Testis (tissue), 3 donors: ENCODE measurements around the gene PAGR1. TPM values are rescaled to one million over a fixed set of nuclear protein-coding genes. Genes with fewer than 3 reads are reported as not detected.

Experiments used
- DNase-seq: peaks from one replicate; pipeline ENCODE4 v3.0.0-alpha.2; 2019
- H3K27ac ChIP-seq, 2 donors: fragments of 200-600 bp; sonication (generic); one replicate each; pipeline ENCODE4 v1.5.1; 2019
- H3K27me3 ChIP-seq: fragments of 200-600 bp; sonication (generic); one replicate; pipeline ENCODE4 v1.5.1; 2019
- H3K36me3 ChIP-seq: fragments of 200-600 bp; sonication (generic); one replicate; pipeline ENCODE4 v1.5.1; 2017; ENCODE audit warnings: low read depth; ENCODE audit errors: missing control alignments
- H3K4me1 ChIP-seq: fragments of 200-600 bp; sonication (generic); one replicate; pipeline ENCODE4 v1.5.1; 2019
- H3K4me3 ChIP-seq, 2 donors: fragments of 200-600 bp; sonication (generic); one replicate each; pipeline ENCODE4 v1.5.1; 2017 to 2019
- H3K9me3 ChIP-seq: fragments of 200-600 bp; sonication (generic); one replicate; pipeline ENCODE4 v1.5.1; 2017
- POLR2A ChIP-seq: fragments of 450-650 bp; IDR thresholded peaks from one replicate; pipeline ENCODE4 v1.6.1; 2017; ENCODE audit warnings: antibody characterized with exemption, mild to moderate bottlenecking, moderate library complexity
- WGBS, 2 donors: methylation state at CpG; one replicate each; pipeline ENCODE4 v1.1.5; 2018; 5-methylcytosine and 5-hydroxymethylcytosine counted together
- intact Hi-C: fragments of 100-400 bp; cut with DNase I; formaldehyde crosslinking; loops from one replicate; pipeline ENCODE4 v1.15.1; 2023; ENCODE audit warnings: low total_unique reads
- polyA plus RNA-seq: library from polyadenylated mRNA; stranded (reverse); fragments of 350-450 nt; fragmentation: Illumina TruSeq; extraction: RNeasy Lipid Tissue Mini Kit (QIAGEN cat#74804); gene quantifications from one replicate; pipeline ENCODE4 v1.2.3, GENCODE V29; 2014; ENCODE audit warnings: low read depth, low replicate concordance; ENCODE audit not compliant: insufficient read depth
- total RNA-seq, 2 donors: library from RNA; depleted of rRNA; stranded (reverse); fragments of >200 nt; gene quantifications; one replicate each; pipeline ENCODE4 v1.2.3, GENCODE V29; 2016
- TF ChIP-seq, protein P1 (sequence below), 3 experiments: fragments of 450-650 bp in 2 of 3; fragments of 200-600 bp in 1 of 3; sonication (generic) in 1 of 3; IDR thresholded peaks; one replicate each; pipeline ENCODE4 v1.5.1; 2016 to 2019; ENCODE audit warnings: antibody characterized with exemption in 3 of 3, mild to moderate bottlenecking in 2 of 3, moderate library complexity in 1 of 3

Gene PAGR1
- total and polyA plus RNA-seq, 3 donors from 2014 or later, result 36.1 to 68.4 (median 53.0) TPM

DNA sequence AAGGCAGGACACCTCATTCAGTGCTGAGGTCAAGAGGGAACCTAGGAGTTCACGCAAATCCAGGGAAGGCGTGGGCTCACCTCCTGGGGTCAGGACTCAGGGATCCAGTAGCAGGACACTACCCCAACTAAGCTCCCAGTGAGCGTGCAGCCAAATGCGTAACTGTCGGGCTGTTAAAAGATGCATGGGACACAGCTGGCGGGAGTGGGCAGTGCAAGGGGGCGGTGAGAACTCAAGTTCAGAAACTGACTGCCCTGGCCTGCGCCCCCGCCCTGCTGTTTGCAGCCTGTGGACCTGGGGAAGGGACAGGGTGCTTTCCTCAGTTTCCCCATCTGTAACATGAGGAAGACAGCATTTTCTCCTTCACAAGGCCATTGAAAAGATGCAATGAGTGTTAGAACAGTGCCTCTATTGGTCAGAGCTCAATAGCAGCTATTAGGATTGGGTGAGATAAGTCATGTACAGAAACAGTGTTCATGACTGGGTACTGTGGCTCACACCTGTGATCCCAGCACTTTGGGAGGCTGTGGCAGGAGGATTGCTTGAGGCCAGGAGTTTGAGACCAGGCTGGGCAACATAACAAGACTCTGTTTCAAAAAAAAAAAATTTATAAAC, 26.9 kb downstream of the PAGR1 start:
- Histone ChIP-seq H3K4me3 (no peak overlapping the region), H3K27me3 (no peaks in the 10 kb centered on the region), H3K4me1 (peaks cover 19% of the 10 kb centered on the region), H3K9me3 (no peaks in the 10 kb centered on the region), H3K36me3 (no peaks in the 10 kb centered on the region), H3K27ac (no peak overlapping the region)
- no peak for TF ChIP-seq POLR2A
- TF ChIP-seq, protein P1, sequence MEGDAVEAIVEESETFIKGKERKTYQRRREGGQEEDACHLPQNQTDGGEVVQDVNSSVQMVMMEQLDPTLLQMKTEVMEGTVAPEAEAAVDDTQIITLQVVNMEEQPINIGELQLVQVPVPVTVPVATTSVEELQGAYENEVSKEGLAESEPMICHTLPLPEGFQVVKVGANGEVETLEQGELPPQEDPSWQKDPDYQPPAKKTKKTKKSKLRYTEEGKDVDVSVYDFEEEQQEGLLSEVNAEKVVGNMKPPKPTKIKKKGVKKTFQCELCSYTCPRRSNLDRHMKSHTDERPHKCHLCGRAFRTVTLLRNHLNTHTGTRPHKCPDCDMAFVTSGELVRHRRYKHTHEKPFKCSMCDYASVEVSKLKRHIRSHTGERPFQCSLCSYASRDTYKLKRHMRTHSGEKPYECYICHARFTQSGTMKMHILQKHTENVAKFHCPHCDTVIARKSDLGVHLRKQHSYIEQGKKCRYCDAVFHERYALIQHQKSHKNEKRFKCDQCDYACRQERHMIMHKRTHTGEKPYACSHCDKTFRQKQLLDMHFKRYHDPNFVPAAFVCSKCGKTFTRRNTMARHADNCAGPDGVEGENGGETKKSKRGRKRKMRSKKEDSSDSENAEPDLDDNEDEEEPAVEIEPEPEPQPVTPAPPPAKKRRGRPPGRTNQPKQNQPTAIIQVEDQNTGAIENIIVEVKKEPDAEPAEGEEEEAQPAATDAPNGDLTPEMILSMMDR (IDR thresholded peaks at IDR 0.05), result no peak
- DNase-seq, result no peak
- intact Hi-C loops, result no loop called here
- 92 to 97% methylated on average over 9 of the region's 9 CpGs for WGBS, 2 donors

DNA sequence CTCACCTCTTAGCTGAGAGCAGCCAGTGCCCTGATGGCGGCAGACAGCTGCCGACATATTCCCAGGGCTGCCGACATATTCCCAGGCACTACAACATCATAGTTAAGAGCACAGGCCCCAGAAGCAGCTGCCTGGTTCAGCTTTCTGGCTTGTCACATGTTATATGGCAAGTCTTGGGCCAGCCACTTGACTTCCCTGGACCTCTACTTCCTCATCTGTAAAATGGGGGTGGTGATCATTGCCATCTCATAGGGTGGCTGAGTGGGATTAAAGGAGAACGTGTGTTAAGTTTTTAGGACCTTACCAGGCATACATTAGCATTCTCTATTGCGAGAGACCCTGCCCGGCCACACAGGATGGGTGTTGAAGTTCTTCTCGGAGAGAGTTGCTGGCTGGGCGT, 28.0 kb downstream of the PAGR1 start:
- no peak overlapping the region for H3K4me3 ChIP-seq
- H3K9me3 ChIP-seq, result no peaks in the 10 kb centered on the region
- 93% methylated on average over 8 of the region's 8 CpGs for WGBS, 2 donors
- TF ChIP-seq, protein P1 (IDR thresholded peaks at IDR 0.05), result no peak
- TF ChIP-seq POLR2A, result no peak
- no peaks in the 10 kb centered on the region for H3K36me3 ChIP-seq
- intact Hi-C loops, result no loop called here
- no peaks in the 10 kb centered on the region for H3K27me3 ChIP-seq
- H3K4me1 ChIP-seq, result peaks cover 22% of the 10 kb centered on the region
- DNase-seq, result no peak
- no peak overlapping the region for H3K27ac ChIP-seq

DNA sequence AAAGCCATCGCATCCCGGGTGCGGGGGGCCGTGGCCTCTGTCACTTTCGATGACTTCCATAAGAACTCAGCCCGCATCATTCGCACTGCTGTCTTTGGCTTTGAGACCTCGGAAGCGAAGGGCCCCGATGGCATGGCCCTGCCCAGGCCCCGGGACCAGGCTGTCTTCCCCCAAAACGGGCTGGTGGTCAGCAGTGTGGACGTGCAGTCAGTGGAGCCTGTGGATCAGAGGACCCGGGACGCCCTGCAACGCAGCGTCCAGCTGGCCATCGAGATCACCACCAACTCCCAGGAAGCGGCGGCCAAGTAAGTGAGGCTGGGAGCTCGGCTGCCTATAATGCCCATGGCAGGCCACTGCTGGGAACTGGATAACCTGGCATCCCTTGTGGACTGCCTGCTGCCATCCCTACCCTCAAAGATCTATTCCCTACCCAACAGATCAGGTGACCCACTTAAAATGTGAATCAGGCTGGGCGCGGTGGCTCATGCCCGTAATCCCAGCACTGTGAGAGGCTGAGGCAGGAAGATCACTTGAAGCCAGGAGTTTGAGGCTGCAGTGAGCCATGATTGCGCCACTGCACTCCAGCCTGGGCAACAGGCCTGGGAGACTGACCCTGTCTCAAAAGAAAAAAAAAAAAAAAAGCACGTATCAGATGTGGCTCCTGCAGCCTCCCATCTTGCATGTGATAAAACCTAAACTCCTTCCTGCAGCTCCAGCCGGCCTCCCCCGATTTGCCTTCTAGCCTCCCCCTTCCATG, 28.8 kb downstream of the PAGR1 start:
- peaks cover 26% of the 10 kb centered on the region for H3K4me1 ChIP-seq
- peak; percentile 71 for DNase-seq
- no peaks in the 10 kb centered on the region for H3K27me3 ChIP-seq
- no peak overlapping the region for H3K4me3 ChIP-seq
- 83 to 85% methylated on average over 18 to 28 of the region's 28 CpGs for WGBS, 2 donors
- H3K36me3 ChIP-seq, result no peaks in the 10 kb centered on the region
- TF ChIP-seq, protein P1 (IDR thresholded peaks at IDR 0.05), result no peak
- no peak for TF ChIP-seq POLR2A
- peak overlapping the region in 1 of 2 donors; percentile 41 for H3K27ac ChIP-seq
- intact Hi-C loops, result no loop called here
- no peaks in the 10 kb centered on the region for H3K9me3 ChIP-seq

DNA sequence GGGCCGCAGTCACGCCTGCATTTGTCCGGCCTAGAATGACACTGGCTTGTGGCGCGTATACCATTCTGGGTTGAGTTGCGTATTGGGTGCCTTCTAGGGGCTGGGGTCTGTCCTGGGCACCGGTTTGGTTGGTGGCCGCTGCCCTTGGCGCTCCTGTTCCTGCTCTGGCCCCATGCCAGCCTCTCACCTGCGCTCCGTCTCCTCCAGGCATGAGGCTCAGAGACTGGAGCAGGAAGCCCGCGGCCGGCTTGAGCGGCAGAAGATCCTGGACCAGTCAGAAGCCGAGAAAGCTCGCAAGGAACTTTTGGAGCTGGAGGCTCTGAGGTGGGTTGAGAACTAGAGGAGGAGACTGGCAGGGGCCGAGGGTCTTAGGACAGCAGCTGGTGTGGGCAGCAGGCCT, 29.7 kb downstream of the PAGR1 start:
- Histone ChIP-seq H3K27ac (no peak overlapping the region), H3K4me3 (no peak overlapping the region), H3K27me3 (no peaks in the 10 kb centered on the region), H3K36me3 (no peaks in the 10 kb centered on the region), H3K4me1 (peaks cover 20% of the 10 kb centered on the region), H3K9me3 (no peaks in the 10 kb centered on the region)
- DNase-seq, result no peak
- intact Hi-C loops, result no loop called here
- TF ChIP-seq, protein P1 (IDR thresholded peaks at IDR 0.05), result no peak
- TF ChIP-seq POLR2A, result no peak
- WGBS, 2 donors, result 88 to 97% methylated on average over 18 of the region's 18 CpGs
